OCI-LY7 (cell line): Measurements from ENCODE around the gene FBXL15. TPM values are rescaled to one million over a fixed set of nuclear protein-coding genes. Genes with fewer than 3 reads are reported as not detected.
A peak's percentile ranks its signal among the peaks of the same experiment; 100 is the strongest.

Experiments
- BruUV-seq: library from RNA; stranded (reverse); fragments of 400-500 nt; replicated peaks from 2 replicates; lab custom pipeline; 2021; lab: Mats Ljungman, UMichigan
- CTCF ChIA-PET: fragments of 300-600 bp; sonication (Branson Sonifier 250); formaldehyde crosslinking; loops from one replicate; lab custom pipeline; 2022; ENCODE audit warnings: antibody characterized with exemption; ENCODE audit not compliant: unreplicated experiment; lab: Charles Lee
- POLR2A ChIA-PET: fragments of 300-600 bp; sonication (Branson Sonifier 250); formaldehyde crosslinking; loops from one replicate; lab custom pipeline; 2022; ENCODE audit warnings: antibody characterized with exemption; lab: Charles Lee
- DNase-seq: peaks from one replicate; pipeline ENCODE4 v3.0.0-alpha.2; 2015; ENCODE audit warnings: low spot score
- H2AFZ ChIP-seq: fragments of 200-600 bp; sonication (generic), shearing (Covaris generic); 2 replicates; pipeline ENCODE4 v1.6.1; 2014; ENCODE audit warnings: mild to moderate bottlenecking, antibody characterized with exemption, low read length, moderate library complexity
- H3K27ac ChIP-seq: fragments of 200-600 bp; sonication (generic); 2 replicates; pipeline ENCODE4 v1.5.1; 2014; ENCODE audit warnings: mixed run types, low read depth, mild to moderate bottlenecking, moderate library complexity, low read length, inconsistent platforms; ENCODE audit not compliant: poor library complexity, severe bottlenecking
- H3K36me3 ChIP-seq: fragments of 200-600 bp; sonication (generic); 2 replicates; pipeline ENCODE4 v1.6.1; 2014; ENCODE audit warnings: mild to moderate bottlenecking, antibody characterized with exemption, low read length, moderate library complexity, mixed read lengths; ENCODE audit not compliant: insufficient read depth
- H3K4me1 ChIP-seq: fragments of 200-600 bp; sonication (generic); 2 replicates; pipeline ENCODE4 v1.5.1; 2014; ENCODE audit warnings: mild to moderate bottlenecking, low read length; ENCODE audit not compliant: insufficient read depth, poor library complexity, severe bottlenecking
- H3K4me2 ChIP-seq: fragments of 200-600 bp; sonication (generic); 2 replicates; pipeline ENCODE4 v1.6.1; 2014; ENCODE audit warnings: mild to moderate bottlenecking, low read length
- H3K4me3 ChIP-seq: fragments of 200-600 bp; sonication (generic); 2 replicates; pipeline ENCODE4 v1.5.1; 2014; ENCODE audit warnings: mild to moderate bottlenecking, low read depth, low read length; ENCODE audit not compliant: poor library complexity, severe bottlenecking
- H3K79me2 ChIP-seq: fragments of 200-600 bp; sonication (generic); 2 replicates; pipeline ENCODE4 v1.6.1; 2016; ENCODE audit warnings: low read depth, mild to moderate bottlenecking, low read length, moderate library complexity, mixed read lengths; ENCODE audit not compliant: insufficient read depth
- H3K9me2 ChIP-seq: fragments of 200-600 bp; sonication (generic); 2 replicates; pipeline ENCODE4 v1.6.1; 2016; ENCODE audit warnings: mild to moderate bottlenecking, low read length, mixed read lengths; ENCODE audit not compliant: insufficient read depth
- H3K9me3 ChIP-seq: fragments of 200-600 bp; sonication (generic); 2 replicates; pipeline ENCODE4 v1.6.1; 2014; ENCODE audit warnings: mild to moderate bottlenecking, mixed run types, low read length, mixed read lengths
- H4K20me1 ChIP-seq: fragments of 200-600 bp; sonication (generic); 2 replicates; pipeline ENCODE4 v1.6.1; 2014; ENCODE audit warnings: mild to moderate bottlenecking, antibody characterized with exemption, low read length, moderate library complexity, mixed read lengths; ENCODE audit not compliant: insufficient read depth
- EZH2phosphoT487 ChIP-seq: fragments of 200-600 bp; sonication (generic); IDR thresholded peaks from 2 replicates; pipeline ENCODE4 v1.6.1; 2018; ENCODE audit warnings: low read depth, borderline replicate concordance, mild to moderate bottlenecking, mixed run types, antibody characterized with exemption, low read length, moderate library complexity, mixed read lengths
- intact Hi-C: fragments of 100-400 bp; cut with micrococcal nuclease; formaldehyde crosslinking; loops from one replicate; pipeline ENCODE4 v1.10.0; 2022; ENCODE audit not compliant: unreplicated experiment
- total RNA-seq, 2 experiments: library from RNA; depleted of rRNA in 1 of 2; stranded (reverse); fragments of >200 nt in 1 of 2; shearing (Covaris generic) in 1 of 2; gene quantifications; 2 replicates each; pipeline ENCODE4 v1.2.3, GENCODE V29; 2014 to 2022
- TF ChIP-seq, protein P1 (sequence below): fragments of 200-600 bp; sonication (generic); conservative IDR thresholded peaks from 2 replicates; pipeline ENCODE4 v1.5.1; 2014; ENCODE audit warnings: mild to moderate bottlenecking, antibody characterized with exemption, low read length, moderate library complexity, mixed read lengths

The FBXL15 gene
- total RNA-seq, 2 experiments from 2014 or later: 13.3 to 18.2 TPM

DNA sequence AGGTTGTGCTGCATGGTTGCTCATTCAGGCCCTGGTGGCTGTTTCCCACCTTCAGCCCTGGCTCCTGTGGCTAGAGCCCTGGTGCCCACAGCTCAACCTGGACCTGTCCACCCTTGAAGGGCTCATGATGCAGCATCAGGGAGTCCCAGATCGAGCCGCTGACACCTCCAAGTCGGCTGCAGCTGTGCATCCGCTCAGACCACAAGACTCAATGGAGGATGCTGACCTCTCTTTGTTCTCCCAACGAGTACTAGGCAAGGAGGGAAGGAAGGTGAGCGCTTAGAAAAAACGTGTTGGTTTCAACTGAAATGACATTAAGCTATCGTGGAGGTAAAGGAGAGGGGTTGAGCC lies 40.2 kb downstream of the FBXL15 start:
- no TSS peak for BruUV-seq
- ChIA-PET CTCF (no interaction called here), POLR2A (interaction anchor here (0.6 to 4.6 kb wide), 4 partner anchors 10 to 460 kb away, joined by 3 to 49 read pairs (median 6); partner anchors contain the start of genes C10orf95 and FBXL15)
- Histone ChIP-seq H3K36me3 (peaks cover 10% of the 10 kb centered on the region), H3K79me2 (peaks cover 18% of the 10 kb centered on the region; the same call in 1 of the 2 replicates), H3K4me1 (peaks cover 29% of the 10 kb centered on the region), H3K4me3 (peak overlapping the region; percentile 78), H2AFZ (peak overlapping the region; percentile 98), H4K20me1 (no peaks in the 10 kb centered on the region), H3K9me2 (no peaks in the 10 kb centered on the region), H3K4me2 (peak overlapping the region; percentile 97), H3K27ac (no peak overlapping the region), H3K9me3 (no peaks in the 10 kb centered on the region)
- no peak for TF ChIP-seq EZH2phosphoT487
- TF ChIP-seq, protein P1, sequence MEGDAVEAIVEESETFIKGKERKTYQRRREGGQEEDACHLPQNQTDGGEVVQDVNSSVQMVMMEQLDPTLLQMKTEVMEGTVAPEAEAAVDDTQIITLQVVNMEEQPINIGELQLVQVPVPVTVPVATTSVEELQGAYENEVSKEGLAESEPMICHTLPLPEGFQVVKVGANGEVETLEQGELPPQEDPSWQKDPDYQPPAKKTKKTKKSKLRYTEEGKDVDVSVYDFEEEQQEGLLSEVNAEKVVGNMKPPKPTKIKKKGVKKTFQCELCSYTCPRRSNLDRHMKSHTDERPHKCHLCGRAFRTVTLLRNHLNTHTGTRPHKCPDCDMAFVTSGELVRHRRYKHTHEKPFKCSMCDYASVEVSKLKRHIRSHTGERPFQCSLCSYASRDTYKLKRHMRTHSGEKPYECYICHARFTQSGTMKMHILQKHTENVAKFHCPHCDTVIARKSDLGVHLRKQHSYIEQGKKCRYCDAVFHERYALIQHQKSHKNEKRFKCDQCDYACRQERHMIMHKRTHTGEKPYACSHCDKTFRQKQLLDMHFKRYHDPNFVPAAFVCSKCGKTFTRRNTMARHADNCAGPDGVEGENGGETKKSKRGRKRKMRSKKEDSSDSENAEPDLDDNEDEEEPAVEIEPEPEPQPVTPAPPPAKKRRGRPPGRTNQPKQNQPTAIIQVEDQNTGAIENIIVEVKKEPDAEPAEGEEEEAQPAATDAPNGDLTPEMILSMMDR: no peak
- no peak for DNase-seq
- intact Hi-C loops: loop anchor here (1.0 to 5.0 kb wide), 3 partner anchors 11 to 64 kb away; partner anchors contain the start of genes CUEDC2 and NFKB2

DNA sequence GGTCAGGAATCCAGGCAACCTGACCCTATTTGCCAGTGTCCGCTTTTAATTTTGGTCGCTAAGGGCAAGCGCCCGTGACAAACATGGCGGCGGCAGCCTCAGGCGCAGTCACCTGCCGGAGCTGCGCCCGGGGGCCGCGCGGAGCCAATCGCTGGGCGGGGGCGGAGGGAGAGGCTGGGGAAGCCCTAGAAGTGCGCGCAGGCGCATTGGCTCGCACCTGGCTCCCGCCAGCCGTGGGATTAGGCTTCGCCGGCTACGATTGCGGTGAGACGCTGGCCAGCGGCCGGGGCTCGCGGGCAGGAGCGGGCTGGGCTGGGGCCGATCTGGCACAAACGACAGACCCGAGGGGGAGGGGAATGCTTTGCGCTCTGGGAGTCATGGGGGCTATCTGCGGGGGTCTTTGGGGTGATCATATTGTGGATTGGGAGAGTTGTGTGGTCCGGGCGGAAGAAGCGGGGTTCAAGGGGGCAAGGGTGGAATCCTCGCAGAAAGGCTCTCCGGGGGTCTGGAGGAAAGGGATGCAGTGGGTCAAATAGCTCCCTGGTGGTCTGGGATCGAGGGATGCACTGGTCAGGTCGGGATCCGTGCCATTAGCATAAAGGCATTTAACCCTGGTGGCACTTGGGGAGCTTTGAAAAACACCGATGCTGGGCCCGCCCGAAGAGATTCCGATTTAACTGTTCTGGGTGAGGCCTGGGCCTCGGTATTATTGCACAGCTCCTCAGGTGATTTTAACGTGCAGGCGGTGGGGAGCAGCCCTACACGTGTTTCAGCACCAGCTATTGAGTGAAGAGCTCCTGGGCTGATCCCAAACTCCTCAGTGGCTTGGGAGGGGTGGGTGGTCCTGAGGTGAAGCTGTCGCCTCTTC lies 40.8 kb downstream of the FBXL15 start:
- Histone ChIP-seq H3K9me3 (no peaks in the 10 kb centered on the region), H3K9me2 (no peaks in the 10 kb centered on the region), H3K4me2 (peak overlapping the region; percentile 97), H3K36me3 (peaks cover 3% of the 10 kb centered on the region; the same call in 1 of the 2 replicates), H3K4me1 (peaks cover 29% of the 10 kb centered on the region), H2AFZ (peak overlapping the region; percentile 98), H3K4me3 (peak overlapping the region; percentile 78), H3K27ac (peak overlapping the region; percentile 73), H3K79me2 (peaks cover 18% of the 10 kb centered on the region; the same call in 1 of the 2 replicates), H4K20me1 (no peaks in the 10 kb centered on the region)
- peak; percentile 96 for DNase-seq
- no TSS peak for BruUV-seq
- intact Hi-C loops: loop anchor here (1.0 to 5.0 kb wide), 3 partner anchors 11 to 64 kb away; partner anchors contain the start of genes CUEDC2 and NFKB2
- TF ChIP-seq EZH2phosphoT487: no peak
- TF ChIP-seq, protein P1: no peak
- POLR2A ChIA-PET: interaction anchor here (0.6 to 4.6 kb wide), 8 partner anchors 10 to 459 kb away, joined by 3 to 49 read pairs (median 4); partner anchors contain the start of genes C10orf95, CUEDC2 and FBXL15
- CTCF ChIA-PET: interaction anchor here (0.5 kb wide), 1 partner anchor 15 kb away, joined by 3 read pairs; no protein-coding TSS in a partner anchor
